ENCODE data around the gene SCAP.

Gene SCAP

GRCh38 chr3:47392933-47393332 lies 82.8 kb downstream of the SCAP start:
- H3K4me2 ChIP-seq (ENCODE audit: insufficient read depth, low read length), result no peak overlapping the region
- H3K79me2 ChIP-seq (ENCODE audit: insufficient read depth, low read length), result peaks cover 92% of the 10 kb centered on the region
- H4K20me1 ChIP-seq (ENCODE audit: insufficient read depth, low read length), result peaks cover 54% of the 10 kb centered on the region; the same call in 1 of the 2 replicates
- no peak overlapping the region for H3K9ac ChIP-seq (ENCODE audit: low read depth, low read length)
- H3K36me3 ChIP-seq (ENCODE audit: insufficient read depth, low read length), result peaks cover 48% of the 10 kb centered on the region
- H3K4me3 ChIP-seq (ENCODE audit: low read depth in 1 of 2, low read length in 2 of 2), result no peak overlapping the region
- TF ChIP-seq EZH2 (IDR thresholded peaks at IDR 0.05; ENCODE audit: borderline replicate concordance, low read depth, low read length, severe bottlenecking), result no peak
- TF ChIP-seq, protein P1, sequence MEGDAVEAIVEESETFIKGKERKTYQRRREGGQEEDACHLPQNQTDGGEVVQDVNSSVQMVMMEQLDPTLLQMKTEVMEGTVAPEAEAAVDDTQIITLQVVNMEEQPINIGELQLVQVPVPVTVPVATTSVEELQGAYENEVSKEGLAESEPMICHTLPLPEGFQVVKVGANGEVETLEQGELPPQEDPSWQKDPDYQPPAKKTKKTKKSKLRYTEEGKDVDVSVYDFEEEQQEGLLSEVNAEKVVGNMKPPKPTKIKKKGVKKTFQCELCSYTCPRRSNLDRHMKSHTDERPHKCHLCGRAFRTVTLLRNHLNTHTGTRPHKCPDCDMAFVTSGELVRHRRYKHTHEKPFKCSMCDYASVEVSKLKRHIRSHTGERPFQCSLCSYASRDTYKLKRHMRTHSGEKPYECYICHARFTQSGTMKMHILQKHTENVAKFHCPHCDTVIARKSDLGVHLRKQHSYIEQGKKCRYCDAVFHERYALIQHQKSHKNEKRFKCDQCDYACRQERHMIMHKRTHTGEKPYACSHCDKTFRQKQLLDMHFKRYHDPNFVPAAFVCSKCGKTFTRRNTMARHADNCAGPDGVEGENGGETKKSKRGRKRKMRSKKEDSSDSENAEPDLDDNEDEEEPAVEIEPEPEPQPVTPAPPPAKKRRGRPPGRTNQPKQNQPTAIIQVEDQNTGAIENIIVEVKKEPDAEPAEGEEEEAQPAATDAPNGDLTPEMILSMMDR (IDR thresholded peaks at IDR 0.05; ENCODE audit: borderline replicate concordance, extremely low read depth, low read length, poor library complexity, severe bottlenecking), result no peak
- no peak overlapping the region for H2AFZ ChIP-seq (ENCODE audit: low read depth, low read length)
- H3K4me1 ChIP-seq (ENCODE audit: insufficient read depth, low read length), result no peaks in the 10 kb centered on the region
- H3K9me3 ChIP-seq (ENCODE audit: insufficient read depth, low read length, severe bottlenecking), result no peaks in the 10 kb centered on the region
- ATAC-seq (ENCODE audit: insufficient read depth, low read depth) (no peak), DNase-seq (no peak)
- no peaks in the 10 kb centered on the region for H3K27me3 ChIP-seq (ENCODE audit: insufficient read depth, low read length, poor library complexity)
- no peak overlapping the region for H3K27ac ChIP-seq (ENCODE audit: low read length)

GRCh38 chr3:47385796-47386195 lies 89.9 kb downstream of the SCAP start:
- peaks cover 95% of the 10 kb centered on the region for H3K79me2 ChIP-seq (ENCODE audit: insufficient read depth, low read length)
- no peak for ATAC-seq (ENCODE audit: insufficient read depth, low read depth)
- no peak overlapping the region for H2AFZ ChIP-seq (ENCODE audit: low read depth, low read length)

DNA sequence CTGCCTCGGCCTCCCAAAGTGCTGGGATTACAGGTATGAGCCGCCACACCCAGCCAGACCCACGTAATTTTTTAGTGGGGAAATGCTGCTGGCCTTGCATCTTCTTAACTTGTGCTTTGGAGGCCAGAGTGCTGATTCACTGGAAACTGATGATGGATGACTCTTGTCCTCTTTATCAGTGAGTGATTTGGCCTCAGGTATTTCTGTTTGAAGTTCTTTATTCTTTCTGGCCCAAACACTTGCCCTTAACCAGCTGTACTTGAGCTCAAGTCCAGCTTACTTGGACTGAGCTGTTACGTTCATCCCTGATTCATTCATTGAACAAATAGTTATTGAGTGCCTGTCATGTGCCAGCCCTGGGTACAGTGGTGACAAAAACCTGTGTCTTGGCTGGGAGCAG lies 90.7 kb downstream of the SCAP start:
- H3K79me2 ChIP-seq (ENCODE audit: insufficient read depth, low read length), result peaks cover 92% of the 10 kb centered on the region
- TF ChIP-seq, protein P1 (IDR thresholded peaks at IDR 0.05; ENCODE audit: borderline replicate concordance, extremely low read depth, low read length, poor library complexity, severe bottlenecking), result no peak
- no peak for TF ChIP-seq EZH2 (IDR thresholded peaks at IDR 0.05; ENCODE audit: borderline replicate concordance, low read depth, low read length, severe bottlenecking)
- no peak for ATAC-seq (ENCODE audit: insufficient read depth, low read depth)

More at GRCh38 chr3:47385796-47386195, 89.9 kb downstream of the SCAP start:
- Histone ChIP-seq H3K36me3 (ENCODE audit: insufficient read depth, low read length) (peaks cover 38% of the 10 kb centered on the region; the same call in 1 of the 2 replicates), H3K4me2 (ENCODE audit: insufficient read depth, low read length) (no peak overlapping the region), H3K4me3 (ENCODE audit: low read depth in 1 of 2, low read length in 2 of 2) (no peak overlapping the region), H3K27ac (ENCODE audit: low read length) (no peak overlapping the region), H3K9ac (ENCODE audit: low read depth, low read length) (no peak overlapping the region), H4K20me1 (ENCODE audit: insufficient read depth, low read length) (peaks cover 43% of the 10 kb centered on the region), H3K4me1 (ENCODE audit: insufficient read depth, low read length) (peaks cover 23% of the 10 kb centered on the region), H3K9me3 (ENCODE audit: insufficient read depth, low read length, severe bottlenecking) (no peaks in the 10 kb centered on the region), H3K27me3 (ENCODE audit: insufficient read depth, low read length, poor library complexity) (no peaks in the 10 kb centered on the region)
- DNase-seq, result no peak
- TF ChIP-seq, protein P1 (IDR thresholded peaks at IDR 0.05; ENCODE audit: borderline replicate concordance, extremely low read depth, low read length, poor library complexity, severe bottlenecking), result no peak

GRCh38 chr3:47384425-47384824 lies 91.3 kb downstream of the SCAP start:
- Histone ChIP-seq H3K9ac (ENCODE audit: low read depth, low read length) (no peak overlapping the region), H4K20me1 (ENCODE audit: insufficient read depth, low read length) (peaks cover 38% of the 10 kb centered on the region), H3K4me1 (ENCODE audit: insufficient read depth, low read length) (peaks cover 31% of the 10 kb centered on the region), H3K27ac (ENCODE audit: low read length) (no peak overlapping the region), H3K79me2 (ENCODE audit: insufficient read depth, low read length) (peaks cover 95% of the 10 kb centered on the region), H3K27me3 (ENCODE audit: insufficient read depth, low read length, poor library complexity) (no peaks in the 10 kb centered on the region), H2AFZ (ENCODE audit: low read depth, low read length) (no peak overlapping the region), H3K4me2 (ENCODE audit: insufficient read depth, low read length) (no peak overlapping the region), H3K4me3 (ENCODE audit: low read depth in 1 of 2, low read length in 2 of 2) (no peak overlapping the region), H3K9me3 (ENCODE audit: insufficient read depth, low read length, severe bottlenecking) (no peaks in the 10 kb centered on the region), H3K36me3 (ENCODE audit: insufficient read depth, low read length) (peaks cover 38% of the 10 kb centered on the region)
- ATAC-seq (ENCODE audit: insufficient read depth, low read depth), result no peak
- no peak for DNase-seq
- TF ChIP-seq, protein P1 (IDR thresholded peaks at IDR 0.05; ENCODE audit: borderline replicate concordance, extremely low read depth, low read length, poor library complexity, severe bottlenecking), result no peak
- TF ChIP-seq EZH2 (IDR thresholded peaks at IDR 0.05; ENCODE audit: borderline replicate concordance, low read depth, low read length, severe bottlenecking), result no peak

More for the DNA sequence above, 90.7 kb downstream of the SCAP start:
- no peak for DNase-seq
- Histone ChIP-seq H3K9me3 (ENCODE audit: insufficient read depth, low read length, severe bottlenecking) (no peaks in the 10 kb centered on the region), H4K20me1 (ENCODE audit: insufficient read depth, low read length) (peaks cover 38% of the 10 kb centered on the region), H3K27ac (ENCODE audit: low read length) (no peak overlapping the region), H3K4me3 (ENCODE audit: low read depth in 1 of 2, low read length in 2 of 2) (no peak overlapping the region), H3K9ac (ENCODE audit: low read depth, low read length) (no peak overlapping the region), H3K27me3 (ENCODE audit: insufficient read depth, low read length, poor library complexity) (no peaks in the 10 kb centered on the region), H3K4me1 (ENCODE audit: insufficient read depth, low read length) (peaks cover 26% of the 10 kb centered on the region), H3K4me2 (ENCODE audit: insufficient read depth, low read length) (no peak overlapping the region), H2AFZ (ENCODE audit: low read depth, low read length) (no peak overlapping the region), H3K36me3 (ENCODE audit: insufficient read depth, low read length) (peaks cover 38% of the 10 kb centered on the region)

All from DND-41 (cell line).